IPS DF 19.7 (cell line): ENCODE results near the gene FREM2.

ENCODE experiments used
- DNase-seq: peaks from one replicate; pipeline ENCODE4 v3.0.0-alpha.2; 2013; ENCODE audit warnings: low read depth, low spot score

FREM2 gene

GRCh38 chr13:38685974-38686576 lies 802 bp upstream of the FREM2 start:
- DNase-seq = peak; percentile 61

GRCh38 chr13:38687246-38688229 lies 661 bp downstream of the FREM2 start:
- DNase-seq = no peak

- no peak for DNase-seq
These were observed 1.8 kb downstream of the FREM2 start for GRCh38 chr13:38688674-38689073.

GRCh38 chr13:38690231-38690630 lies 3.4 kb downstream of the FREM2 start:
- no peak for DNase-seq

GRCh38 chr13:38693168-38693567 lies 6.3 kb downstream of the FREM2 start:
- DNase-seq = no peak

GRCh38 chr13:38693641-38694040 lies 6.8 kb downstream of the FREM2 start:
- DNase-seq = no peak

GRCh38 chr13:38697197-38697596 lies 10.3 kb downstream of the FREM2 start:
- DNase-seq = no peak

GRCh38 chr13:38697628-38698333 lies 10.9 kb downstream of the FREM2 start:
- DNase-seq = no peak

- DNase-seq = no peak
These were observed 13.2 kb downstream of the FREM2 start for GRCh38 chr13:38700051-38700450.

- no peak for DNase-seq
These were observed 15.8 kb downstream of the FREM2 start for GRCh38 chr13:38702669-38703068.

GRCh38 chr13:38703255-38703654 lies 16.4 kb downstream of the FREM2 start:
- DNase-seq = no peak

GRCh38 chr13:38705365-38705764 lies 18.5 kb downstream of the FREM2 start:
- DNase-seq = no peak

GRCh38 chr13:38707460-38707859 lies 20.6 kb downstream of the FREM2 start:
- DNase-seq = no peak

GRCh38 chr13:38713046-38713445 lies 26.2 kb downstream of the FREM2 start:
- DNase-seq = no peak

GRCh38 chr13:38718374-38718773 lies 31.5 kb downstream of the FREM2 start:
- no peak for DNase-seq

- no peak for DNase-seq
These were observed 43.5 kb downstream of the FREM2 start for GRCh38 chr13:38730332-38730731.

- DNase-seq = no peak
These were observed 46.3 kb downstream of the FREM2 start for GRCh38 chr13:38733146-38733545.

- DNase-seq = no peak
These were observed 49.0 kb downstream of the FREM2 start for GRCh38 chr13:38735665-38736440.

- DNase-seq = no peak
These were observed 56.6 kb downstream of the FREM2 start for GRCh38 chr13:38743466-38743865.

GRCh38 chr13:38752686-38753085 lies 65.8 kb downstream of the FREM2 start:
- DNase-seq = no peak

GRCh38 chr13:38753878-38754277 lies 67.0 kb downstream of the FREM2 start:
- peak; percentile 17 for DNase-seq

GRCh38 chr13:38755793-38756192 lies 68.9 kb downstream of the FREM2 start:
- no peak for DNase-seq
